ENCODE data around the gene DBNDD1. TPM values are rescaled to one million over a fixed set of nuclear protein-coding genes. Genes with fewer than 3 reads are reported as not detected.

The DBNDD1 gene
- total RNA-seq, 2 experiments from 2014 or later = 0.07 to 0.15 TPM

- DNase-seq = no peak
- H3K27ac Mint-ChIP-seq = no peak overlapping the region
- peaks cover 7% of the 10 kb centered on the region for H3K36me3 Mint-ChIP-seq (ENCODE audit: low read depth)
- no peaks in the 10 kb centered on the region for H3K27me3 Mint-ChIP-seq
- no peaks in the 10 kb centered on the region for H3K4me1 Mint-ChIP-seq
- ChIA-PET CTCF (interaction anchor here (1.4 kb wide), 1 partner anchor 15 kb away, joined by 3 read pairs; no protein-coding TSS in a partner anchor), POLR2A (no interaction called here)
- no peak overlapping the region for H3K4me3 Mint-ChIP-seq
- no peaks in the 10 kb centered on the region for H3K9me3 Mint-ChIP-seq
These were observed 62.0 kb downstream of the DBNDD1 start for GRCh38 chr16:89957216-89957785.

- H3K27ac Mint-ChIP-seq = no peak overlapping the region
- H3K9me3 Mint-ChIP-seq = no peaks in the 10 kb centered on the region
- POLR2A ChIA-PET = no interaction called here
- no peak overlapping the region for H3K4me3 Mint-ChIP-seq
- CTCF ChIA-PET = interaction anchor here (1.4 kb wide), 1 partner anchor 14 kb away, joined by 3 read pairs; no protein-coding TSS in a partner anchor
- H3K4me1 Mint-ChIP-seq = no peaks in the 10 kb centered on the region
- DNase-seq = no peak
- H3K27me3 Mint-ChIP-seq = no peaks in the 10 kb centered on the region
- H3K36me3 Mint-ChIP-seq (ENCODE audit: low read depth) = peaks cover 7% of the 10 kb centered on the region
These were observed 62.6 kb downstream of the DBNDD1 start for GRCh38 chr16:89956505-89957215.

GRCh38 chr16:89955001-89955685 lies 64.1 kb downstream of the DBNDD1 start:
- no peak for DNase-seq
- H3K4me3 Mint-ChIP-seq = no peak overlapping the region
- no peaks in the 10 kb centered on the region for H3K9me3 Mint-ChIP-seq
- ChIA-PET POLR2A (interaction anchor here (0.6 kb wide), 1 partner anchor 66 kb away, joined by 3 read pairs; no protein-coding TSS in a partner anchor), CTCF (interaction anchor here (0.6 kb wide), 1 partner anchor 33 kb away, joined by 7 read pairs; no protein-coding TSS in a partner anchor)
- peaks cover 7% of the 10 kb centered on the region for H3K36me3 Mint-ChIP-seq (ENCODE audit: low read depth)
- H3K4me1 Mint-ChIP-seq = peaks cover under 1% of the 10 kb centered on the region
- H3K27me3 Mint-ChIP-seq = no peaks in the 10 kb centered on the region
- H3K27ac Mint-ChIP-seq = no peak overlapping the region

Other genes with a start within 250 kb of the DBNDD1 start
- gene FANCA, start 202.8 kb downstream of the DBNDD1 start, total RNA-seq = 100 to 1,000 TPM in 1 of 2 experiments, 10 to 100 TPM in 1; 97.1 to 111 TPM
- 1 to 10 TPM; 1.1 to 1.8 TPM for gene SPIRE2, start 191.0 kb downstream of the DBNDD1 start, total RNA-seq
- 100 to 1,000 TPM; 148 to 168 TPM for gene TCF25, start 145.9 kb downstream of the DBNDD1 start, total RNA-seq
- 1 to 10 TPM; 5.0 to 6.6 TPM for gene MC1R, start 100.6 kb downstream of the DBNDD1 start, total RNA-seq
- gene TUBB3, start 96.1 kb downstream of the DBNDD1 start, total RNA-seq = 1 to 10 TPM; 1.1 to 1.6 TPM
- gene DEF8, start 70.7 kb downstream of the DBNDD1 start, total RNA-seq = 10 to 100 TPM; 30.7 to 35.5 TPM
- not detected for gene PRDM7, start 57.9 kb upstream of the DBNDD1 start, total RNA-seq